ENCODE results near the gene KCNT1. TPM values are rescaled to one million over a fixed set of nuclear protein-coding genes. Genes with fewer than 3 reads are reported as not detected.

The KCNT1 gene
- polyA plus RNA-seq, 1 donor (not counting 4 experiments of a cell fraction or from before 2014, with no cell fraction given), result not detected

GRCh38 chr9:135833864-135834263 is 131.9 kb downstream of the KCNT1 start:
- no peaks in the 10 kb centered on the region for H3K36me3 ChIP-seq (ENCODE audit: control insufficient read depth in 2 of 2, extremely low read depth in 1 of 2, insufficient read depth in 2 of 2, low read length in 2 of 2)
- DNase-seq (ENCODE audit: low read depth, low spot score), result no peak
- peaks cover 21% of the 10 kb centered on the region for H3K79me2 ChIP-seq (ENCODE audit: control insufficient read depth, insufficient read depth, low read length)
- no peaks in the 10 kb centered on the region for H4K20me1 ChIP-seq (ENCODE audit: control insufficient read depth, extremely low read depth, insufficient read depth, low read length)
- H3K4me1 ChIP-seq (ENCODE audit: control insufficient read depth, extremely low read depth, insufficient read depth, low read length), result no peaks in the 10 kb centered on the region
- H2AFZ ChIP-seq (ENCODE audit: control insufficient read depth, low read length), result no peak overlapping the region
- FAIRE-seq, result no peak
- H3K4me2 ChIP-seq (ENCODE audit: control insufficient read depth, extremely low read depth, insufficient read depth, low read depth, low read length), result no peak overlapping the region
- no peaks in the 10 kb centered on the region for H3K9me1 ChIP-seq (ENCODE audit: control insufficient read depth, extremely low read depth, insufficient read depth, low read length)
- no peak overlapping the region for H3K4me3 ChIP-seq (ENCODE audit: control insufficient read depth in 2 of 3, extremely low read depth in 1 of 3, insufficient read depth in 2 of 3, low read depth in 1 of 3, low read length in 3 of 3)
- H3K9ac ChIP-seq (ENCODE audit: control insufficient read depth, extremely low read depth, insufficient read depth, low read length), result no peak overlapping the region
- H3K27me3 ChIP-seq (ENCODE audit: control insufficient read depth, extremely low read depth, insufficient read depth, low read length), result no peaks in the 10 kb centered on the region
- dilution Hi-C loops (cut with MboI; ENCODE audit: extremely low pct_ligation_motif_present, low sequenced_read_pairs), result no loop called here
- no peaks in the 10 kb centered on the region for H3K9me3 ChIP-seq (ENCODE audit: control insufficient read depth, low read depth, low read length)
- TF ChIP-seq CTCF (optimal IDR thresholded peaks at IDR 0.05 in 1 of 3, IDR thresholded peaks at IDR 0.05 in 1 of 3, conservative IDR thresholded peaks at IDR 0.05 in 1 of 3; ENCODE audit: extremely low read depth in 1 of 3, insufficient read depth in 2 of 3, low read length in 3 of 3) (no peak), EZH2 (IDR thresholded peaks at IDR 0.05; ENCODE audit: low read length) (no peak)
- H3K27ac ChIP-seq (ENCODE audit: control insufficient read depth, insufficient read depth, low read length), result no peak overlapping the region

GRCh38 chr9:135835131-135835530 is 133.1 kb downstream of the KCNT1 start:
- H4K20me1 ChIP-seq (ENCODE audit: control insufficient read depth, extremely low read depth, insufficient read depth, low read length), result no peaks in the 10 kb centered on the region
- H3K27ac ChIP-seq (ENCODE audit: control insufficient read depth, insufficient read depth, low read length), result no peak overlapping the region
- no peak overlapping the region for H2AFZ ChIP-seq (ENCODE audit: control insufficient read depth, low read length)
- TF ChIP-seq EZH2 (IDR thresholded peaks at IDR 0.05; ENCODE audit: low read length), result no peak
- no peak for TF ChIP-seq CTCF (optimal IDR thresholded peaks at IDR 0.05 in 1 of 3, IDR thresholded peaks at IDR 0.05 in 1 of 3, conservative IDR thresholded peaks at IDR 0.05 in 1 of 3; ENCODE audit: extremely low read depth in 1 of 3, insufficient read depth in 2 of 3, low read length in 3 of 3)
- H3K36me3 ChIP-seq (ENCODE audit: control insufficient read depth in 2 of 2, extremely low read depth in 1 of 2, insufficient read depth in 2 of 2, low read length in 2 of 2), result no peaks in the 10 kb centered on the region
- no peak overlapping the region for H3K9ac ChIP-seq (ENCODE audit: control insufficient read depth, extremely low read depth, insufficient read depth, low read length)
- H3K4me1 ChIP-seq (ENCODE audit: control insufficient read depth, extremely low read depth, insufficient read depth, low read length), result no peaks in the 10 kb centered on the region
- DNase-seq (ENCODE audit: low read depth, low spot score) (no peak), FAIRE-seq (no peak)
- H3K9me1 ChIP-seq (ENCODE audit: control insufficient read depth, extremely low read depth, insufficient read depth, low read length), result no peaks in the 10 kb centered on the region
- no peak overlapping the region for H3K4me3 ChIP-seq (ENCODE audit: control insufficient read depth in 2 of 3, extremely low read depth in 1 of 3, insufficient read depth in 2 of 3, low read depth in 1 of 3, low read length in 3 of 3)
- dilution Hi-C loops (cut with MboI; ENCODE audit: extremely low pct_ligation_motif_present, low sequenced_read_pairs), result no loop called here
- H3K9me3 ChIP-seq (ENCODE audit: control insufficient read depth, low read depth, low read length), result no peaks in the 10 kb centered on the region
- no peak overlapping the region for H3K4me2 ChIP-seq (ENCODE audit: control insufficient read depth, extremely low read depth, insufficient read depth, low read depth, low read length)
- peaks cover 33% of the 10 kb centered on the region for H3K79me2 ChIP-seq (ENCODE audit: control insufficient read depth, insufficient read depth, low read length)
- H3K27me3 ChIP-seq (ENCODE audit: control insufficient read depth, extremely low read depth, insufficient read depth, low read length), result no peaks in the 10 kb centered on the region

Data from keratinocyte (primary cell).